Measurements from ENCODE around the gene HIVEP3. TPM values are rescaled to one million over a fixed set of nuclear protein-coding genes. Genes with fewer than 3 reads are reported as not detected.

The HIVEP3 gene
- total and polyA plus RNA-seq, 2 of the 13 experiments (the other 11 are each of a cell fraction or from before 2014, with no cell fraction given): 0.05 TPM; not detected in 1

- Histone ChIP-seq H3K36me3 (replicated peaks in 1 of 2; ENCODE audit: control insufficient read depth in 1 of 2, insufficient read depth in 2 of 2, low read length in 2 of 2) (no peaks in the 10 kb centered on the region), H2AFZ (ENCODE audit: low read length) (no peak overlapping the region), H3K9me3 (ENCODE audit: low read length) (no peaks in the 10 kb centered on the region), H3K9ac (ENCODE audit: insufficient read depth, low read depth, low read length) (no peak overlapping the region), H3K4me3 (replicated peaks in 1 of 3; ENCODE audit: insufficient read depth in 1 of 3, low read depth in 2 of 3, low read length in 3 of 3) (no peak overlapping the region), H3K27ac (ENCODE audit: extremely low read length, insufficient read depth, low read length) (no peak overlapping the region), H3K4me2 (ENCODE audit: low read depth, low read length) (no peak overlapping the region), H3K27me3 (ENCODE audit: control insufficient read depth in 1 of 2, insufficient read depth in 2 of 2, low read length in 2 of 2) (peaks cover 0 to 13% of the 10 kb centered on the region in 2 experiments; a peak in 2 of 5 replicates), H3K79me2 (ENCODE audit: insufficient read depth, low read length) (no peaks in the 10 kb centered on the region), H3K4me1 (ENCODE audit: insufficient read depth, low read length) (no peaks in the 10 kb centered on the region), H4K20me1 (ENCODE audit: insufficient read depth, low read length) (no peaks in the 10 kb centered on the region)
- no peak for FAIRE-seq
- in situ Hi-C loops (cut with HindIII; ENCODE audit: extremely low pct_ligation_motif_present, low pct_unique_long_range_greater_than_20kb) (no loop called here), intact Hi-C loops (cut with micrococcal nuclease; ENCODE audit: unreplicated experiment) (no loop called here)
- POLR2A ChIA-PET: no interaction called here
- no peak for ATAC-seq
- WGBS (ENCODE audit: low lambda C conversion rate): 38% methylated on average over 6 of the region's 6 CpGs
- TF ChIP-seq ZNF800 (CRISPR knock-in tag; IDR thresholded peaks at IDR 0.05): no peak
- TF ChIP-seq RARG (CRISPR knock-in tag; IDR thresholded peaks at IDR 0.05; ENCODE audit: low read depth): no peak
- TF ChIP-seq SKI (IDR thresholded peaks at IDR 0.05; ENCODE audit: partially characterized antibody): no peak
- no peak for TF ChIP-seq RBM39 (IDR thresholded peaks at IDR 0.05; ENCODE audit: low read depth, low read length, poor library complexity, severe bottlenecking)
- no peak for TF ChIP-seq KDM3A (CRISPR knock-in tag; IDR thresholded peaks at IDR 0.05; ENCODE audit: low read depth)
- no peak for DNase-seq (ENCODE audit: low spot score)
- BruUV-seq (replicated peaks): no TSS peak
- CTCF ChIA-PET (ENCODE audit: low intra/inter-chr PET ratio, low total read pairs): no interaction called here
These were observed 139.4 kb downstream of the HIVEP3 start for GRCh38 chr1:41779360-41779759.

GRCh38 chr1:41777695-41778094, 141.0 kb downstream of the HIVEP3 start:
- Histone ChIP-seq H2AFZ (ENCODE audit: low read length) (no peak overlapping the region), H3K27me3 (ENCODE audit: control insufficient read depth in 1 of 2, insufficient read depth in 2 of 2, low read length in 2 of 2) (no peaks in the 10 kb centered on the region; a peak in 1 of 5 replicates), H4K20me1 (ENCODE audit: insufficient read depth, low read length) (no peaks in the 10 kb centered on the region), H3K79me2 (ENCODE audit: insufficient read depth, low read length) (no peaks in the 10 kb centered on the region), H3K27ac (ENCODE audit: extremely low read length, insufficient read depth, low read length) (no peak overlapping the region), H3K4me1 (ENCODE audit: insufficient read depth, low read length) (no peaks in the 10 kb centered on the region), H3K9ac (ENCODE audit: insufficient read depth, low read depth, low read length) (no peak overlapping the region), H3K4me3 (replicated peaks in 1 of 3; ENCODE audit: insufficient read depth in 1 of 3, low read depth in 2 of 3, low read length in 3 of 3) (no peak overlapping the region), H3K36me3 (replicated peaks in 1 of 2; ENCODE audit: control insufficient read depth in 1 of 2, insufficient read depth in 2 of 2, low read length in 2 of 2) (no peaks in the 10 kb centered on the region), H3K9me3 (ENCODE audit: low read length) (no peaks in the 10 kb centered on the region), H3K4me2 (ENCODE audit: low read depth, low read length) (no peak overlapping the region)
- ChIA-PET POLR2A (no interaction called here), CTCF (ENCODE audit: low intra/inter-chr PET ratio, low total read pairs) (no interaction called here)
- in situ Hi-C loops (cut with HindIII; ENCODE audit: extremely low pct_ligation_motif_present, low pct_unique_long_range_greater_than_20kb): no loop called here
- BruUV-seq (replicated peaks): no TSS peak
- DNase-seq (ENCODE audit: low spot score) (no peak), FAIRE-seq (no peak), ATAC-seq (no peak)
- WGBS (ENCODE audit: low lambda C conversion rate): 59% methylated on average over 9 of the region's 10 CpGs
- intact Hi-C loops (cut with micrococcal nuclease; ENCODE audit: unreplicated experiment): no loop called here
- no peak for TF ChIP-seq HMG20B (CRISPR knock-in tag; conservative IDR thresholded peaks at IDR 0.05)
- TF ChIP-seq PBX3 (CRISPR knock-in tag; IDR thresholded peaks at IDR 0.05; ENCODE audit: borderline replicate concordance): no peak
- no peak for TF ChIP-seq RXRB (CRISPR knock-in tag; IDR thresholded peaks at IDR 0.05; ENCODE audit: borderline replicate concordance)

Data from HepG2 (cell line).